GM23248 (cell line): Measurements from ENCODE around the gene ABHD2.
"Not testable (repeated sequence)": the region's sequence is repeated elsewhere in the genome, so short reads cannot be mapped to it uniquely, and the experiment has no call there.

Source experiments
- EZH2 ChIP-seq: fragments of 200-600 bp; sonication (generic); IDR thresholded peaks from 2 replicates; pipeline ENCODE4 v1.6.1; 2018; ENCODE audit warnings: antibody characterized with exemption, mild to moderate bottlenecking; ENCODE audit not compliant: insufficient read depth, poor library complexity, severe bottlenecking
- EZH2phosphoT487 ChIP-seq: fragments of 200-600 bp; sonication (generic); IDR thresholded peaks from 2 replicates; pipeline ENCODE4 v1.6.1; 2018; ENCODE audit warnings: antibody characterized with exemption, moderate library complexity, mild to moderate bottlenecking, low read depth; ENCODE audit not compliant: insufficient read depth

DNA sequence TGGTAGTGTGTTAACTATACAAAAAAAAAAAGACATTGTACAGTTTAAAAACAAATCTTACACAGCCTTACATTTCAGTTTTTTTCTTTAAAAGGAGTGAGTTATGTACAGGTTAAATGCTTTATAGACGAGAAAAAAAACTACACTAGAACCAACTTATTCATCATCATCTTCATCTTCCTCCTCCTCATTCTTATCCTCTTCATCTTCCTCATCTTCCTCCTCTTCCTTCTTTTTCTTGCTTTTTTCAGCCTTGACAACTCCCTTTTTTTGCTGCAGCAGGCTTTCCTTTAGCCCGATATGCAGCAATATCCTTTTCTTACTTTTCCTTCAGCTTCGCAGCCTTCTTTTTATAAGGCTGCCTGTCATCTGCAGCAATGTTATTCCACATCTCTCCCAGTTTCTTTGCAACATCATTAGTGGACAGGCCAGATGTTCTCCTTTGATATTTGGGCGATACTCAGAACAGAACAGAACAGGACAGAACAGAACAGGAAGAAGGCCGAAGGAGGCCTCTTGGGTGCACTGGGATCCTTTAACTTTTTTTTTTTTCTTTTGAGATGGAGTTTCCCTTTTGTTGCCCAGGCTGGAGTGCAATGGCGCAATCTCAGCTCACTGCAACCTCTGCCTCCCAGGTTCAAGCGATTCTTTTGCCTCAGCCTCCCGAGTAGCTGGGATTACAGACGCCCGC is 47.3 kb downstream of the ABHD2 start:
- not testable (repeated sequence) for TF ChIP-seq EZH2, EZH2phosphoT487
